ENCODE data around the gene KIAA0825. TPM values are rescaled to one million over a fixed set of nuclear protein-coding genes. Genes with fewer than 3 reads are reported as not detected.

Gene KIAA0825
- polyA plus RNA-seq, 1 donor from 2014 or later, result 5.1 TPM

- no peak overlapping the region for H3K4me3 ChIP-seq (ENCODE audit: low read length)
- no peaks in the 10 kb centered on the region for H3K36me3 ChIP-seq (ENCODE audit: insufficient read depth, low read length)
- no peaks in the 10 kb centered on the region for H3F3A ChIP-seq (ENCODE audit: insufficient read depth, low read length, poor library complexity, severe bottlenecking)
- H3K4me2 ChIP-seq (ENCODE audit: low read length), result no peak overlapping the region
- no peak overlapping the region for H3K27ac ChIP-seq (ENCODE audit: low read length)
- no peaks in the 10 kb centered on the region for H3K27me3 ChIP-seq (ENCODE audit: insufficient read depth, low read depth, low read length)
- H2AFZ ChIP-seq (ENCODE audit: low read depth, low read length), result no peak overlapping the region
- H3K9me2 ChIP-seq (ENCODE audit: insufficient read depth, low read length), result no peaks in the 10 kb centered on the region
- H3K9me3 ChIP-seq (ENCODE audit: low read length), result peaks cover 6% of the 10 kb centered on the region
- no peaks in the 10 kb centered on the region for H3K79me2 ChIP-seq (replicated peaks; ENCODE audit: insufficient read depth, low read length)
- no peak for TF ChIP-seq TAF1 (IDR thresholded peaks at IDR 0.05; ENCODE audit: low read depth)
- TF ChIP-seq EP300 (conservative IDR thresholded peaks at IDR 0.05; ENCODE audit: poor library complexity, severe bottlenecking), result no peak
- no peak for TF ChIP-seq MXI1 (conservative IDR thresholded peaks at IDR 0.05; ENCODE audit: poor library complexity, severe bottlenecking)
- TF ChIP-seq SMC3 (conservative IDR thresholded peaks at IDR 0.05; ENCODE audit: poor library complexity), result no peak
- no peak for TF ChIP-seq RAD21 (conservative IDR thresholded peaks at IDR 0.05)
- TF ChIP-seq EZH2 (IDR thresholded peaks at IDR 0.05; ENCODE audit: borderline replicate concordance, insufficient read depth, low read length, poor library complexity, severe bottlenecking), result no peak
- TF ChIP-seq POLR2AphosphoS5 (IDR thresholded peaks at IDR 0.05), result no peak
- TF ChIP-seq, protein P1, sequence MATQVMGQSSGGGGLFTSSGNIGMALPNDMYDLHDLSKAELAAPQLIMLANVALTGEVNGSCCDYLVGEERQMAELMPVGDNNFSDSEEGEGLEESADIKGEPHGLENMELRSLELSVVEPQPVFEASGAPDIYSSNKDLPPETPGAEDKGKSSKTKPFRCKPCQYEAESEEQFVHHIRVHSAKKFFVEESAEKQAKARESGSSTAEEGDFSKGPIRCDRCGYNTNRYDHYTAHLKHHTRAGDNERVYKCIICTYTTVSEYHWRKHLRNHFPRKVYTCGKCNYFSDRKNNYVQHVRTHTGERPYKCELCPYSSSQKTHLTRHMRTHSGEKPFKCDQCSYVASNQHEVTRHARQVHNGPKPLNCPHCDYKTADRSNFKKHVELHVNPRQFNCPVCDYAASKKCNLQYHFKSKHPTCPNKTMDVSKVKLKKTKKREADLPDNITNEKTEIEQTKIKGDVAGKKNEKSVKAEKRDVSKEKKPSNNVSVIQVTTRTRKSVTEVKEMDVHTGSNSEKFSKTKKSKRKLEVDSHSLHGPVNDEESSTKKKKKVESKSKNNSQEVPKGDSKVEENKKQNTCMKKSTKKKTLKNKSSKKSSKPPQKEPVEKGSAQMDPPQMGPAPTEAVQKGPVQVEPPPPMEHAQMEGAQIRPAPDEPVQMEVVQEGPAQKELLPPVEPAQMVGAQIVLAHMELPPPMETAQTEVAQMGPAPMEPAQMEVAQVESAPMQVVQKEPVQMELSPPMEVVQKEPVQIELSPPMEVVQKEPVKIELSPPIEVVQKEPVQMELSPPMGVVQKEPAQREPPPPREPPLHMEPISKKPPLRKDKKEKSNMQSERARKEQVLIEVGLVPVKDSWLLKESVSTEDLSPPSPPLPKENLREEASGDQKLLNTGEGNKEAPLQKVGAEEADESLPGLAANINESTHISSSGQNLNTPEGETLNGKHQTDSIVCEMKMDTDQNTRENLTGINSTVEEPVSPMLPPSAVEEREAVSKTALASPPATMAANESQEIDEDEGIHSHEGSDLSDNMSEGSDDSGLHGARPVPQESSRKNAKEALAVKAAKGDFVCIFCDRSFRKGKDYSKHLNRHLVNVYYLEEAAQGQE (IDR thresholded peaks at IDR 0.05; ENCODE audit: borderline replicate concordance), result no peak
- TF ChIP-seq, protein P2, sequence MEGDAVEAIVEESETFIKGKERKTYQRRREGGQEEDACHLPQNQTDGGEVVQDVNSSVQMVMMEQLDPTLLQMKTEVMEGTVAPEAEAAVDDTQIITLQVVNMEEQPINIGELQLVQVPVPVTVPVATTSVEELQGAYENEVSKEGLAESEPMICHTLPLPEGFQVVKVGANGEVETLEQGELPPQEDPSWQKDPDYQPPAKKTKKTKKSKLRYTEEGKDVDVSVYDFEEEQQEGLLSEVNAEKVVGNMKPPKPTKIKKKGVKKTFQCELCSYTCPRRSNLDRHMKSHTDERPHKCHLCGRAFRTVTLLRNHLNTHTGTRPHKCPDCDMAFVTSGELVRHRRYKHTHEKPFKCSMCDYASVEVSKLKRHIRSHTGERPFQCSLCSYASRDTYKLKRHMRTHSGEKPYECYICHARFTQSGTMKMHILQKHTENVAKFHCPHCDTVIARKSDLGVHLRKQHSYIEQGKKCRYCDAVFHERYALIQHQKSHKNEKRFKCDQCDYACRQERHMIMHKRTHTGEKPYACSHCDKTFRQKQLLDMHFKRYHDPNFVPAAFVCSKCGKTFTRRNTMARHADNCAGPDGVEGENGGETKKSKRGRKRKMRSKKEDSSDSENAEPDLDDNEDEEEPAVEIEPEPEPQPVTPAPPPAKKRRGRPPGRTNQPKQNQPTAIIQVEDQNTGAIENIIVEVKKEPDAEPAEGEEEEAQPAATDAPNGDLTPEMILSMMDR (IDR thresholded peaks at IDR 0.05; ENCODE audit: poor library complexity, severe bottlenecking), result no peak
- no peak overlapping the region for H3K9ac ChIP-seq (ENCODE audit: low read length)
- H4K20me1 ChIP-seq (ENCODE audit: insufficient read depth), result no peaks in the 10 kb centered on the region
These were observed 289.3 kb downstream of the KIAA0825 start for GRCh38 chr5:94329115-94329514.

DNA sequence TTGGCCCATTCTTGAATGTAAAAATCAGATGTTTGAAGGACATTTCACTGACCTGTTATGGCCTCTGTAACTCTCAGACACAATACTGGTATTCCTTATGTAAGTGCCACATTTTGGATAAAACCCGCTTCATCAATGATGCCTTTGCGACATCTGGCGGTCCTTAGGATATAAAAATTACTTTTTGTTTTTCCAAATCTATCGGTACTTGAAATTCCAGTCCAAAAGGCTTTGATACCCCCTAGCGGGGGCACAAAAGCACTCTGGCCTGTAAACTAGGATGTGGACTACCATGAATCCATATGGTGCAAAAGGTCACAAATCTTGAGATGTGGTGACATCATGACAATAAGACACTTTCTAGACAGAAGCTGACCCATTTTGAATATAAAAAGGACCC is 291.8 kb downstream of the KIAA0825 start:
- Histone ChIP-seq H3K79me2 (replicated peaks; ENCODE audit: insufficient read depth, low read length) (no peaks in the 10 kb centered on the region), H4K20me1 (ENCODE audit: insufficient read depth) (no peaks in the 10 kb centered on the region)

More for the DNA sequence above, 291.8 kb downstream of the KIAA0825 start:
- H3F3A ChIP-seq (ENCODE audit: insufficient read depth, low read length, poor library complexity, severe bottlenecking), result no peaks in the 10 kb centered on the region
- H3K27ac ChIP-seq (ENCODE audit: low read length), result no peak overlapping the region
- TF ChIP-seq TAF1 (IDR thresholded peaks at IDR 0.05; ENCODE audit: low read depth), result no peak
- TF ChIP-seq POLR2AphosphoS5 (IDR thresholded peaks at IDR 0.05), result no peak
- TF ChIP-seq RAD21 (conservative IDR thresholded peaks at IDR 0.05), result no peak
- TF ChIP-seq EP300 (conservative IDR thresholded peaks at IDR 0.05; ENCODE audit: poor library complexity, severe bottlenecking), result no peak
- no peak for TF ChIP-seq SMC3 (conservative IDR thresholded peaks at IDR 0.05; ENCODE audit: poor library complexity)
- TF ChIP-seq, protein P1 (IDR thresholded peaks at IDR 0.05; ENCODE audit: borderline replicate concordance), result no peak
- TF ChIP-seq, protein P2 (IDR thresholded peaks at IDR 0.05; ENCODE audit: poor library complexity, severe bottlenecking), result no peak
- TF ChIP-seq MXI1 (conservative IDR thresholded peaks at IDR 0.05; ENCODE audit: poor library complexity, severe bottlenecking), result no peak
- TF ChIP-seq EZH2 (IDR thresholded peaks at IDR 0.05; ENCODE audit: borderline replicate concordance, insufficient read depth, low read length, poor library complexity, severe bottlenecking), result no peak
- no peak overlapping the region for H3K4me3 ChIP-seq (ENCODE audit: low read length)
- H3K9me2 ChIP-seq (ENCODE audit: insufficient read depth, low read length), result no peaks in the 10 kb centered on the region
- H3K9me3 ChIP-seq (ENCODE audit: low read length), result peaks cover 6% of the 10 kb centered on the region
- H3K9ac ChIP-seq (ENCODE audit: low read length), result no peak overlapping the region
- no peak overlapping the region for H2AFZ ChIP-seq (ENCODE audit: low read depth, low read length)
- no peaks in the 10 kb centered on the region for H3K36me3 ChIP-seq (ENCODE audit: insufficient read depth, low read length)
- no peak overlapping the region for H3K4me2 ChIP-seq (ENCODE audit: low read length)
- H3K27me3 ChIP-seq (ENCODE audit: insufficient read depth, low read depth, low read length), result no peaks in the 10 kb centered on the region
